ENCODE results near the gene FBXO42.
"Not testable (repeated sequence)": the region's sequence is repeated elsewhere in the genome, so short reads cannot be mapped to it uniquely, and the experiment has no call there.

The FBXO42 gene

DNA sequence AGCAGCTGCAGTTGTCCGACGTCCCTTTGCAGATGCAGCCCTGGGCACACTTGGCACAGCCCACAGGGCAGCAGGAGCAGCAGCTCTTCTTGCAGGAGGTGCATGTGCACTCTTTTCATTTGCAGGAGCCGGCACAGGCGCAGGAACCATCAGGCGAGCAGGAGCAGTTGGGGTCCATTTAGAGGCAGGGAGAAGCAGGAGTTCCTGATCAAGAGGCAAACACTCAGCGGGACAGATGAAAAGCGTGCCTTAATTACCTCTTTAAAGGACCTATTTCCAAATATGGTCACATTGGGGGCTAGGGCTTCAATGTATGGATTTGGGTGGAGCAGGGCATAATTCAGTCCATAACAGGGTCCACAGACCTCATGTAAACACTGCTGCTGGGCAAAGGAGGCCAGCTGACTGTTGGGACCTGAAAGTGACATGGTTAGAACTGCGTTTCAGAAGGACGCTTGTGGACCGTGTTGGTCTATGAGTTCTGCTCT, 111.0 kb downstream of the FBXO42 start:
- DNase-seq = no peak

DNA sequence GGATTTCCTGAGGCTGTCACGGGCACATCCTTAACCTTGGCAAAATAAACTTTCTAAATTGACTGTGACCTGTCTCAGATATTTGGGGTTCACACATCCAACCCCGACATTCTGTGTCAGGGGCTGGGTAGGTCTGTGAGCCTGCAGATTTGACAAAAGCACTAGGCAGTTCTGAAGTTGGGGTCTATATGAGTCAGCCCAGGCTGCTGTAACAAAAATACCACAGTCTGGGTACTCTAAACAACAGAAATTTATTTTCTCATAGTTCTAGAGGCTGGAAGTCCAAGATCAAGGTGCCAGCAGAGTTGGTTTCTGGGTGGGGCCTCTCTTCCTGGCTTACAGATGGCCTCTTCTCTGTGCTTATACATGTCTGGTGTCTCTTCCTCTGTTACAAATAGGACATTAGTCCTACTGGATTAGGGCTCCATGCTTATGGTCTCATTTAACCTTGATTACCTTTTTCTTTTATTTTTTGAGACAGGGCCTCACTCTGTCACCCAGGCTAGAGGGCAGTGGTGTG, 112.2 kb downstream of the FBXO42 start:
- DNase-seq = no peak

DNA sequence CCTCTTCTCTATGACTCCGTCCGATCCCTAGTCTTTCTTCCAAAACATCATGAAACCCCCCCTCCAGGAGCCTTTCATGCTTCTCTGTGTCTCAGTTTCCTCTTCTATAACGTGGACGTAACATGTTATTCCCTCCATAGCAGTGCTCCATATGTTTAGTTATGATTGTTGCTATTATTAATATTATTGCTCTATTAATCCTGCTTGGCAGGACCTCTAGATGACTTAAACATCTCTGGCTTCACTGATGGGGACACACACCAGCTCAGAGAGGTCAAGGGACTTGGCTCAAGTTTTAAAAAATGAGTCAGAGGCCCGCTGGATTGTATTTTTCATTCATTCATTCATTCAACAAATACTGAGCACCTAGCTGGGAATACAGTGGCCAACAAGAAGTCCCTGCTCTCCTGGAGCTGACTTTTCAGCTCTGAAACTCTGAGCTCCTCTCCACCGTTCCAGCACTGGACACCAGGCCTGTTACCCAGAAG, 114.9 kb downstream of the FBXO42 start:
- DNase-seq = no peak

GRCh38 chr1:16236511-16237342, 115.6 kb downstream of the FBXO42 start, which contains the start of gene CPLANE2:
Gene CPLANE2 (minus strand): TSS chr1:16237183. CDS start chr1:16236742, 441 bp downstream.
- DNase-seq = peak; percentile 65

DNA sequence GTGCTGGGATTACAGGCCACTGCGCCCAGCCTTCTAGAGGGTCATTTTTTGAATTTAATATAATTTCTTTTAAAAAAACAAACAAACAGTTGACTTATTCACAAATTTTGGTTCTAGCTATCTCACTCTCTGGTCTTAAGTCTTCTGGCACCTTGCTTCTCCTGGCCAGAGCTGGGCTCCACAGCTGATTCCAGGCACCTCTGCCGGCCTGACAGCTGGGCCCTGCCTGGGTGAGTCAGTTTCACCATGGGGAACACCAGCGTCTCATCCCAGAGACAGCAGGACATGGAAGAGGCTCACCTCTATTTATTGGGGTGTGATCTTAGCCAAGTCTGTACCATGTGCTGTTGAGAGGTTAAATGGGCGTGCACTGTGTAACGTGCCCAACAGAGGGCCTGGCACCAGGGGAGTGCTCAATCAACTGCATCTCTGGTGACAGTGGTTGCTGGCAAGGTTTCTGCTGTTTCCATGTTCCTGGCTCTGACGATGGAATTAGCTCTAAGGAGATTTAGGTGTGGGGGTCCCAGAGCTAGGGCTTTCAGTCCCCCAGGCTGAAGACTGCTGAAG, 116.3 kb downstream of the FBXO42 start:
- peak; percentile 65 for DNase-seq

DNA sequence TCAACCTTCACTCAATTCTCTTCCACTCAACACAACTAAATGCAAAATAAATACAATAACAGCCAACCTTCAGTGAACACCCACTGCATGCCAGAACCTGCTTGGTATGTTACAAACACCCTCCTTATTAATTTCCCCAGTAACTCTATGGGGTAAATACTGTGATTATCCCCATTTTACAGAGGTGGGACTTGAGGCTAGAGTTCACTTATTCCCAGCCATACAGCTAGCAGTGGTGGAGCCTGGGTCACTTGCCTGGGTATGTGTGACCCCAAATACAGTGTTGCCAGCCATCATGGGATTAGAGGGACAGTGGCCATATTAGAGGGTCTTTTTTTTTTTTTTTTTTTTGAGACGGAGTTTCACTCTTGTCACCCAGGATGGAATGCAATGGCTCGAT, 116.9 kb downstream of the FBXO42 start:
- no peak for DNase-seq

GRCh38 chr1:16233431-16233830, 118.8 kb downstream of the FBXO42 start:
- DNase-seq = no peak

DNA sequence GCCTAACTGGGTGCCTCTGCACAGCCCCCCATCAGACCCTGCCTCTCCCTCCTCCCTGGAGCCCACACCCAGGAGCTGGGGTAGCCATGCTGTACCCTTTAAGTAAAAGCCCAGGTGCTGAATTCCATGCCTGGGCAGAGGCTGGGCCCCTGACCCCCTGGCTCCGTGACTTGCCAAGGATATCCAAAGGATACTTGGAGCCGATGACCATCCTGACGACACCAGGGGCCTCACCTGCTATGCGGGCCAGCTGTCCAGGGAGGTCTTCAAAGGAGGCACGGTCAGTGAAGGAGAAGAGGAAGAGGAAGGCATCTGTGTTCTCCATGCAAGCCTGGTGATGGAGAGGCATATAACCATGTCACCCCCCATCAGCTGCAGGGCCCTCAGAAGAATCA, 120.0 kb downstream of the FBXO42 start:
- no peak for DNase-seq

DNA sequence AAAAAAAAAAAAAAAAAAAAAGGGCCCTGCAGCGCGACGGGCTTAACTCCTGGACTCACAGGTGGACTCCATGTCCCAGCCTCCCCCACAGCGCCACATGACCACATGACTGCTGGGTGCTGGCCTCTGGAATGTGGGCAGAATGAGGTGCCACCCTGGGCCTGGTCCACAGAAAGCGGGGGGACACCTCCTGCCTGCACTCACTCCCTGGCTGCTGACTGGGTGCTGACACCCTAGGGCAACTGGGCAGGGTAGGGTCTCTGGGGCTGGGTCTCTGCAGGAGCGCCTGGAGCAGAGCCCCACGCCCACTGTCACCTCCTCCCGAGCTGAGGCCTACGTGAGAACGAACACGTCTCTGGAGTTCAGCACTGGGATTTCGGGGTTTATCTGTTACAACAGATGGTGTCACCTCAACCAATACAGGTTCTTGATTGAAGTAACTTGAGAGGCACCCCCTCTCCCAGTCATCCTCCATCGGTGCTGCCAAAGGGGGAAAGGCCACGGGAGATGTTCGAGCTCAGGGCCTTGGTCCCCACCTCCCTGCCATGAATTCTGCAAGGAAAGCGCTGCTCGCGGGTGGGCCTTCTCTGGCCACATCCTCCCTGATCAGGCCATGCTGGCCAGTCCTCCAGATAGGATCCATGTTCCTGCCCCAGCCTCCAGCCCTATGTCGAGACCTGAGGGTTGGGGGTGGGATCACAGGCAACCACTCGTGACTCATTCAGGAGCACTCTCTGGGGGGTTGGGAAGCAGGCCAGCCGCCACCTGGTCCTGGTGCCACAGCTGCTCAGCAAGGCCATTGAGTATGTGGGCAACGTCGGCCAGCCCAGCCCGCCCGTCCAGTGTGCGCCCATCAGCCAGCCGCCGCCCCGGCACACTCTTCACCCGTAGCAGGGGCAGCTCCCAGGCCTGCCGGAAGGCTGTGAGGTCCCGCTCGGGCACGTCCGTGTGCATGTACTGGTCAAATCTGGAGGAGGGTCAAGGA, 120.7 kb downstream of the FBXO42 start:
- DNase-seq = no peak

DNA sequence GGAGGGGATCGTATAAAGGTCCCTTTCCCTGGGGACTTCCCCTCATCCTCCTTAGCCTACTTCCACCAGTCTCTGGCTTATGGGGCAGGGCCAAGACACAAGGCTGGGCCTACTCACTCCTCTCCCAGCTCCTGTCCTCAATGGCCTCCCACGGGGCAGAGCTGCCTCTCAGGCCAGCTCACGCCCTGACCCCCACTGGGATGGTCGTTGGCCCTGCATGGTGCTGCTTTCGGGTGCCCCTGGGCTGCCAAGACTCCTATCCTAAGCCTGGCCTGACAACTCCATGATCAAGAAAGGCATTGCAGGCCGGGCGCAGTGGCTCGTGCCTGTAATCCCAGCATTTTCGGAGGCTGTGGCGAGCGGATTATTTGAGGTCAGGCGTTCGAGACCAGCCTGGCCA, 121.5 kb downstream of the FBXO42 start:
- DNase-seq = no peak

DNA sequence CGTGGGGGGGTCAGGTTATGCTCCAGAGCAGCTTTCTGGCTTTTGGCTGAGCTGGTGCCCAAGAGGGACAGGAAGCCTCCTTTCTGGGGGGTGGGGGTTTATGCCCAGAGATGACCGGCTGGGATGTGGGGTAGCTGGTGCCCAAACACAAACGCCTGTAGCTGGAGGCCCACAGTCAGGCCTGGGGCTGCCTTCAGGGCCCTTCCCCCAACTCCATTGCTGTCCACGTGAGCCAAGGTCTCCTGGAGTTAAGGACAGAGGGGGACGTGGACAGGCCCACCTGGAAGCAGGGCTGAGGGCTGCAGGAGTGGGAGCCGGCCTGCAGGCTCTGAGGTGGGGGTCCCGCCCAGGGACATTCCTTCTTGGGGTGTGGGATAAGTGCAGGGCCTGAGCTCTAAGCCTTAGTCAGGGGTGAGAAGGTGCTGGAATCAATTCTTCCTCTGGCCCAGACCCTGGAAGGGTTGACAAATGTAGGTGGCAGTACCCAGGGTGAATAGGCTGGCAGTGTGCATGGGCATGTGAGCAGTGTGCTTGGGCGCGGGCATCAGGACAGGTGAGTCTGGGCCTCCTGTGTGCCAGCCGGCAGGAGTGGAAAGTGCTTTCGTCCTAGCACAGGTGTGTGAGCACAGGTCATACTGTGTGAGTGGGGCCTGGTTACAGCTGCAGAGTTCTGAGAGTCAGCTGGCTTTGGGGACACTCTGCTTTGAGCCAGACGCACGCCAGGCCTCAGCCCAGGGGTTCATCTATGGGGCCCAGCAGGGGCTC, 122.1 kb downstream of the FBXO42 start:
- no peak for DNase-seq

GRCh38 chr1:16226490-16227179, 125.6 kb downstream of the FBXO42 start:
- peak; percentile 26 for DNase-seq

- no peak for DNase-seq
Observed at GRCh38 chr1:16226129-16226489, 126.2 kb downstream of the FBXO42 start.

- no peak for DNase-seq
Observed at GRCh38 chr1:16224472-16224871, 127.8 kb downstream of the FBXO42 start.

GRCh38 chr1:16222716-16223115, 129.6 kb downstream of the FBXO42 start:
- DNase-seq = not testable (repeated sequence)

GRCh38 chr1:16221499-16221898, 130.8 kb downstream of the FBXO42 start:
- no peak for DNase-seq

- DNase-seq = no peak
Observed at GRCh38 chr1:16219968-16220500, 132.2 kb downstream of the FBXO42 start.

- no peak for DNase-seq
Observed at GRCh38 chr1:16218674-16219071, 133.6 kb downstream of the FBXO42 start.

- no peak for DNase-seq
Observed at GRCh38 chr1:16218014-16218673, 134.1 kb downstream of the FBXO42 start.

GRCh38 chr1:16217061-16217785, 135.1 kb downstream of the FBXO42 start:
- peak; percentile 79 for DNase-seq
